ENCODE results near the gene SGSH. TPM values are rescaled to one million over a fixed set of nuclear protein-coding genes. Genes with fewer than 3 reads are reported as not detected.

SGSH gene
- total RNA-seq, 1 donor from 2014 or later: 57.8 TPM

DNA sequence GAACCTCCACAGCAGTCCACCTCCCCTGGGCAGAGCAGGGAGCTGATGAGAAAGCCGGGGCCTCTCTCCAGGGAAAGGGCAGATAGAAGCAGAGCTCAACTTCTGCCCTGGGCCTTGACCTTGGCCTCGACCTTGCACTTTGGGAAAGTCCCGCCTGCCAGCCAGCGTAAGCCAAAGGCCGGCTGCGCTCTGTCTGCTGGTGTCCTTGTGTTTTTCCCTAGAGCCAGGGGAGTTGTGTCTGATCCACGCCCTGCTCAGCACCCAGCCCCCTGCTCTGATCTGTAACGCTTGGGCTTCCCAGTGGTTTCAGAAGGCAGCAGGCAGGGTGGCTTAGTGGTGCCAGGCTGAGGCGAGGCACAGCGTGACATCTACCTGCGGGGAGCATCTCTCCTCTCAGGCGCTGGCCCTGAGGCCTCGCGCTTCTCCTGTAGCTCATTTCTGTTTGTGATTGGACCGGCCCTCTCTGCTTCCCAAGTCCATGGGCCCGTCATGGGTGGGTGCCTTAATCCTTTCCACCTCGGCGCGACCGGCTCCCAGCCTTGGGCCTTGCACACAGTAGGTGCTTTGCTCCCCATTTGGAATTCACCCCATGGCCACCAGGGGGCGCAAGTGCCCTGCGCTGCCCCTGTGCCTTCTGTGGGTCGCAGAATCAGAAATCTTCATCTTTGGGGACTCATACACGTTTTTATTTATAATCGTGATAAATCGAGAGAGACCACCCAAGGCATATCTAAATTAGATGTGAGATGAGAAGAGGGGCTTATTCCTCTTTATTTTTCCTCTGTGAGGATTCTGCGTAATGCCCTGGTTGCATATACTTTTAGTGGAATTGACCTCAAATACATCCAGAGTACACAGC lies 24.2 kb downstream of the SGSH start:
- no peaks in the 10 kb centered on the region for H3K27me3 ChIP-seq (ENCODE audit: low read depth)
- H3K36me3 ChIP-seq: no peaks in the 10 kb centered on the region
- H3K4me3 ChIP-seq: no peak overlapping the region
- no peak overlapping the region for H3K27ac ChIP-seq
- peak in 1 of 2 donors; percentile 49 for ATAC-seq
- intact Hi-C loops (cut with DNase I): no loop called here
- TF ChIP-seq, protein P1, sequence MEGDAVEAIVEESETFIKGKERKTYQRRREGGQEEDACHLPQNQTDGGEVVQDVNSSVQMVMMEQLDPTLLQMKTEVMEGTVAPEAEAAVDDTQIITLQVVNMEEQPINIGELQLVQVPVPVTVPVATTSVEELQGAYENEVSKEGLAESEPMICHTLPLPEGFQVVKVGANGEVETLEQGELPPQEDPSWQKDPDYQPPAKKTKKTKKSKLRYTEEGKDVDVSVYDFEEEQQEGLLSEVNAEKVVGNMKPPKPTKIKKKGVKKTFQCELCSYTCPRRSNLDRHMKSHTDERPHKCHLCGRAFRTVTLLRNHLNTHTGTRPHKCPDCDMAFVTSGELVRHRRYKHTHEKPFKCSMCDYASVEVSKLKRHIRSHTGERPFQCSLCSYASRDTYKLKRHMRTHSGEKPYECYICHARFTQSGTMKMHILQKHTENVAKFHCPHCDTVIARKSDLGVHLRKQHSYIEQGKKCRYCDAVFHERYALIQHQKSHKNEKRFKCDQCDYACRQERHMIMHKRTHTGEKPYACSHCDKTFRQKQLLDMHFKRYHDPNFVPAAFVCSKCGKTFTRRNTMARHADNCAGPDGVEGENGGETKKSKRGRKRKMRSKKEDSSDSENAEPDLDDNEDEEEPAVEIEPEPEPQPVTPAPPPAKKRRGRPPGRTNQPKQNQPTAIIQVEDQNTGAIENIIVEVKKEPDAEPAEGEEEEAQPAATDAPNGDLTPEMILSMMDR (IDR thresholded peaks at IDR 0.05): peak; percentile 89
- DNase-seq: no peak
- no peaks in the 10 kb centered on the region for H3K9me3 ChIP-seq
- H3K4me1 ChIP-seq: peaks cover 6% of the 10 kb centered on the region

DNA sequence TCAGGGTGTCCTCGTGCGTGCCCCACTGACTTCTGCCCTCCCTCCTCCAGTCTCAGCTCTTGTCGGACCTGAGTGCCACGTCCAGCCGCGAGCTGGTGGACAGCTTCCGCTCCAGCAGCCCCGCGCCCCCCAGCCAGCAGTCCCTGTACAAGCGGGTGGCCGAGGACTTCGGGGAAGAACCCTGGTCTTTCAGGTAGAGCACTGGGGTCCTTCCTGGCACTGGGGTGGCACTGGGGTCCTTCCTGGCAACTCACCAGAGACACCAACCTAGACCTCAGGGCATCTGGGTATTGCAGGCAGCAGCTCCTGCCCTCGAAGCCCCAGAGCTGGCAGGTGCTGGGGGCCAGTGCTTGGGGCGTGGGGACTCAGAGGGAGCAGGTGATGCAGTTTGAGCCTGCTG lies 25.0 kb downstream of the SGSH start:
- no peak for DNase-seq
- no peak for ATAC-seq
- Histone ChIP-seq H3K27me3 (ENCODE audit: low read depth) (no peaks in the 10 kb centered on the region), H3K36me3 (no peaks in the 10 kb centered on the region), H3K4me1 (peaks cover 6% of the 10 kb centered on the region), H3K9me3 (no peaks in the 10 kb centered on the region), H3K27ac (no peak overlapping the region), H3K4me3 (no peak overlapping the region)
- TF ChIP-seq, protein P1 (IDR thresholded peaks at IDR 0.05): no peak
- intact Hi-C loops (cut with DNase I): no loop called here

DNA sequence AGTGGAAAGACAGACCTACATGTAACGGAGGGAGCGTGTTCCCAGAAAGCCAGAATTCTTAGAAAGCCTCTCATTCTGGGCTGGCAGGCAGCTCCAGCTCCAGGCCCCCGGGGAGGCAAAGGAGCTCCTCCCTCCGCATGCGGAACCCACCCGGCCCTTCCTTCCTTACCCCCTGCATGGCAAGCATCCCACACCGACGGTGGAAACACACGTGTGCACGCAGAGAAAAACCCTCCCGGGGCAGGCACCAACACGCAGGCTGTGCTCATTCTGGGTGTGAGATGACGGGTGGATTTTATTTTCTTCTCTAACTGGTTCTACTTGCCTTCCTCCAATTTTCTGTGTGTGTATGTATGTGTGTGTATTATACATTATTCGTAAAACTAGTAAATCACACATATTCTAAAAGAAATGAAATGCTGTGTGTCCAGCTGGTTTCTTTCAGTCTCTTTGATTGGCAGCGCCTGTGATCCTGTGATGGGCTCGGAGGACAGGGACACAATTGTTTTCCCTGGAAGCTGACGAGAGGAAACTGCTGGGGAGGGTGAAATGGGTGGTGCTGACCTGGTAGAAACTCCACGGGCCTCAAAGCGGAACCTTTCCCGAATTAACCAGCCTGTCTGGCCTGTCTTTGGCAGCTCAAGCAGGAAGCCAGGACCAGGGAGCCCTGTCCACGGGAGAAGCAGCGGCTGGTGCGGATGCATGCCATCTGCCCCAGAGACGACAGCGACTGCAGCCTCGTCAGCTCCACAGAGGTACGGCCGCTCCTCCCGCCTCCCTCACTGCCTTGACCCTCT lies 28.1 kb downstream of the SGSH start:
- Histone ChIP-seq H3K9me3 (no peaks in the 10 kb centered on the region), H3K27me3 (ENCODE audit: low read depth) (no peaks in the 10 kb centered on the region), H3K4me1 (peaks cover 16% of the 10 kb centered on the region), H3K36me3 (no peaks in the 10 kb centered on the region), H3K27ac (no peak overlapping the region), H3K4me3 (no peak overlapping the region)
- TF ChIP-seq, protein P1 (IDR thresholded peaks at IDR 0.05): no peak
- ATAC-seq: no peak
- no peak for DNase-seq
- intact Hi-C loops (cut with DNase I): no loop called here

DNA sequence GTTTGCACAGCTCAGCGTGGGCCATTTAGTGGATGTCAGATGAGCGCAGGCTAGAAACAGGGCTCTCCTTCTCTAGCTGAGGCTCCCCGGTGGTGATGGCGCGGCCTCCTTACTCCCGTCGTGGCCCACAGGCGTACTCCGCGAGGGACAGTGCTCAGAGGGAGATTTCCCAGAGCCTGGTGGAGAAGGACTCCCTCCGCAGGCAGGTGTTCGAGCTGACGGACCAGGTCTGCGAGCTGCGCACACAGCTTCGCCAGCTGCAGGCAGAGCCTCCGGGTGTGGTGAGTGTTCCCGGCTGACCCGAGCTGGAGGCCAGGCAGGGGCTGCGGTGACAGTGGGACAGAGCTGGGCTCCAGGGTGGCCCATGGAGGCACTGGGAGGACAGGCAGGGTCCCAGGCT lies 28.9 kb downstream of the SGSH start:
- Histone ChIP-seq H3K4me1 (peaks cover 16% of the 10 kb centered on the region), H3K4me3 (no peak overlapping the region), H3K36me3 (no peaks in the 10 kb centered on the region), H3K27me3 (ENCODE audit: low read depth) (no peaks in the 10 kb centered on the region), H3K9me3 (no peaks in the 10 kb centered on the region), H3K27ac (no peak overlapping the region)
- intact Hi-C loops (cut with DNase I): no loop called here
- ATAC-seq (no peak), DNase-seq (no peak)
- TF ChIP-seq, protein P1 (IDR thresholded peaks at IDR 0.05): no peak

DNA sequence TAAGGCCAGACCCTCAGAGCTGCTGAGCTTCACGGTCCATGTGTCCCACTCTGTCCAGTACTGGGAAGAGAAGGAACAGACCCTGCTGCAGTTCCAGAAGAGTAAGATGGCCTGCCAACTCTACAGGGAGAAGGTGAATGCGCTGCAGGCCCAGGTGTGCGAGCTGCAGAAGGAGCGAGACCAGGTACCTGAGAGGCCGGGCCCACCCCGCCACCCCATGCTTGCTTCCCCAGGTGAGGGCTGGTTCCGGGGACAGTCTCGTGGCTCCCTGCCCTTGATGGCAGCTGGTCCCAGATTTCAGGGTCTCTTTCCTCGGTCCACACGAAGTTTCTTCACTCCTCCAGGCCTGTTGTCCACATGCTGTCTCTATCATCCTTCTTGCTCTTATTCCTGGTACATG lies 29.4 kb downstream of the SGSH start:
- intact Hi-C loops (cut with DNase I): no loop called here
- no peak for DNase-seq

More for the DNA sequence above, 29.4 kb downstream of the SGSH start:
- Histone ChIP-seq H3K27ac (no peak overlapping the region), H3K27me3 (ENCODE audit: low read depth) (no peaks in the 10 kb centered on the region), H3K4me3 (no peak overlapping the region), H3K9me3 (no peaks in the 10 kb centered on the region), H3K36me3 (no peaks in the 10 kb centered on the region), H3K4me1 (peaks cover 16% of the 10 kb centered on the region)
- no peak for ATAC-seq
- TF ChIP-seq, protein P1 (IDR thresholded peaks at IDR 0.05): no peak

Measured in lower lobe of right lung (tissue), 2 donors.